NCI-H1105 treated with DMSO at 0.1 percent for 48 hours (cell line): ENCODE measurements around the gene GAREM1.
"Not testable (repeated sequence)": the region's sequence is repeated elsewhere in the genome, so short reads cannot be mapped to it uniquely, and the experiment has no call there.

Experiments
- DNase-seq: peaks from one replicate; lab custom pipeline; 2025; lab: John Stamatoyannopoulos, UW

Gene GAREM1

DNA sequence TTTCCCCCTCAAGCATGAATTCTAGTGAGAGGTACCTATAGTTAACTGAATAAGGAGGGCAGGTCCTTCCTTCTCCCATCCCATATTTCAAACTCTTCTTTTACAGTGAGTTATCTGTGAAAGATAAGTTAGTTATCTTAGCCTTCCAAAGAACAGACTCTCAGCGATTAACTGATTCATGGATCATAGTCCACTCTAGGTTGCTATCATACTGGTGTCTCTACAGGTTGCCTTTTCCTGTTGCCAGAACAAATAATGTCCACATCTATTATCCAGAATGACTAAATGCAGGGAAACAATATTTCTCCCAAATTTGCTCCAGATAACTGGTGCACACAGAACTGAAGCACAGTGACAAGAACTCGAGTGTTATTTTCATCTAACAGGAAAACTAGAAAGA, 212.5 kb downstream of the GAREM1 start:
- no peak for DNase-seq

GRCh38 chr18:32257084-32257785, 213.4 kb downstream of the GAREM1 start:
- no peak for DNase-seq

- DNase-seq: no peak
Measured at GRCh38 chr18:32255570-32255969, 215.1 kb downstream of the GAREM1 start.

DNA sequence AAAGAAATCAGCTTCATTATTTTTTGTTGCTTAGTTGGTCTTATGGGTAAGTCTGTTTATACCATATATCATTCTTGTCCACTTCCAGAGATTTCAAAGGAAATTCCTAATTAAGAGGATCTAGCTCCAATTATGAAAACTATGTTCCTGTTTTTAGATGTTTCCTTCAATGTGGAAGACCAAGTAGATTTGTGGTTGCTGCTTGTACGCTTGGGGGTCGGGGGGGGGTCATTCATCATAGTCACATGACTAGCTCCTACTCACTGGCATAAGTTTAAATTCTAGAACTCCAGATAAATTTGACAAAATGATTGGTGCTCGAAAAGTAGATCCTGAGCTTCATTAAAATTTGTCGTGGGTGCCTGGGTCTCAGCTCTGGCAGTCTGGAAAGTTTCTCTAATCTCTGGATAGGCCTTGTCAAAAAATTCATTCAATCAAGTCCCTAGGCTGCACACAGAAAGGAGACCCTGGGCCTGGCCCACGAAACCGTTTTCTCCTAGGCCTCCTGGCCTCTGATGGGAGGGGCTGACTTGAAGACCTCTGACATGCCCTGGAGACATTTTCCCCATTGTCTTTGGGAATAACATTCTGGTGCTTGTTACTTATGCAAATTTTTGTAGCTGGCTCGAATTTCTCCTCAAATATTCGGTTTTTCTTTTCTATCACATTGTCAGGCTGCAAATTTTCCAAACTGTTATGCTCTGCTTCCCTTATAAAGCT, 218.4 kb downstream of the GAREM1 start:
- no peak for DNase-seq

DNA sequence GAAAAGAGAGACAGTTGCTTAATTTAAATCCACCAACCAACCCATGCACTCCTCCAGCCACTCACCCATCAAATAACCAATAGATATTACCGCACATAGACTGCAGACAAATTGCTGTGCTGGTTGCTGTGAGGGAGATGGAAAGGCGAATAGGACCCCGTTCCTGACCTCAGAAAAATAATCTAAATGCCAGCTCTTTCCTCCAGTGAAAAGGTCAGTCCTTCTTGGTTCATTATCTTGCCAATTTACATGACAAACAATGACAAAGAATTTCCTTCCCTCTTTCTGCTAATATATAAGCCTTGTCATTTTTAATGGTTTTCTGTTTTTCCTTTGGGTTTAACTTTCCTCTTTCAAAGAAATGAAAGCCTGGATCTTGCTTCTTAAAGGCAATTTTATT, 219.2 kb downstream of the GAREM1 start:
- DNase-seq: no peak

DNA sequence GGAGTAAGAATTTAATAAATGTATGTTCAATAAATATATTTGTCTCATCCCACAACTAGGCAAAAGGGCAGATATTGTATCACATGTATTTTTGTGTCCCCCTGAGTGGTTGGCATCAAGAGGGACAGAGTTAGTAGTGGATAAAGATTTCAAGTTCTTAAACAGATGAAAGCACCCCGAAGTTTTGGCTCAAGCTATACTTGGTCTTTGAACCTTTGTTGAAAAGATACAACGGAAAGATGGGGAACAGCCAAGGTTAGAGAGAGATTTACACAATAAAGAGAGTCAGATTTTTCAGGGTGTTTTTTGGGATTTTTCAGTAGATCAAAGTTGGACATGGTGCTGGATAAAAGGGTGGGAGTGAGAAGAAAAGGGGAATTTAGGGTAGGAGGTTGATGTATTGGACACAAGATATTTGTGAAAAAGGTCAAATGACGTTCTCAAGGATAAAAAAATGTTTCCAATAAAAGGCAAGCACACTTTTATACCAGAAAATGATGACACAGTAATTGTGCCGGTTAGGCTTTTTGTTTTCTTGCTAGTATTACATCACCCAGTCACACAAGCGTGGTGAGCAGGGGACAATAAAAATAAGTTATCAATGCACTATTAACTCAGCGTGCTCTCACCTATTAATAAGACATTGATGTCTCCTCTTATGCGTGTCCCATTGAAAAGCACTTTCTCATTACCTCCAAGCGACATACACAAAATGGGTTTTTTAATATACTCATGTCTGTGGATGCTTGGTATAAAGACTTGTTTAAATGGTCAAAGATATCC, 221.3 kb downstream of the GAREM1 start:
- DNase-seq: no peak

DNA sequence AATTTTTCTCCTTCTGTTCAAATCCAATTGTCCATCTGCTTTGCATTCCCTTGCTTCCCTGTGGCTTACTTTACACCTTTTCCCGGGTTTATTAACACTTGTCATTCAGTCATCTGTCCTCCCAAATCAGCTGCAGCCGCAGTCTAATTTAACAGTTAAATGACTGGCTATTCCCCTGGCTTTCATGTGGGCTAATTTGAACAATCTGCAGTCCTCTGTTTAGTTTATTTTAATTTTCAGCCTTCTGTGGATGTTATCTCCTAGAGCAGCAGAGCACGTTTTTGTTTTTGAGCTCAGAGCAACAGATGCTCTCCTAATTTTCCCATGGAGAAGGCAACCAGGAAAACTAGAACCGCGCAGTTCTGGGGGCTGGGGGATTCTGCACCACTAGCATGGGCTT, 225.8 kb downstream of the GAREM1 start:
- DNase-seq: no peak

- DNase-seq: no peak
Measured at GRCh38 chr18:32243358-32243757, 227.3 kb downstream of the GAREM1 start.

DNA sequence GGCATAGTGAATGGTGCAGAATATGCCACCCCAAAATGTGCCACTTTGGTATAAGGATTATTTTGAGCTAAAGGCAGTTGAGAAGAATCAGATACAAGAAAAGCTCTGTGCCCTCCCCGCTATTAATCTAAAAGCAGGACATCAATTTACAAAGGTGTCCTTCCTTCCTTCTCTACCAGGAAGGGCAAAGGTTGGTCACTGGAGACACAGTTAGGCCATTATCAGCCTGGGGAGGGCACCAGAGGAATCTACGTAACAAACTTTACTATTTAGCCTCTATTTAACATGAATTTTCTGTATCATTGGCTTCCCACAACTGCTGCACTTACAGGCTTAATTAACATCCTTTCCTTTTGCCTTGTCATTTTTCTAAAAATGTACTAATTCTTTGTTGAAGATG, 228.3 kb downstream of the GAREM1 start:
- no peak for DNase-seq

DNA sequence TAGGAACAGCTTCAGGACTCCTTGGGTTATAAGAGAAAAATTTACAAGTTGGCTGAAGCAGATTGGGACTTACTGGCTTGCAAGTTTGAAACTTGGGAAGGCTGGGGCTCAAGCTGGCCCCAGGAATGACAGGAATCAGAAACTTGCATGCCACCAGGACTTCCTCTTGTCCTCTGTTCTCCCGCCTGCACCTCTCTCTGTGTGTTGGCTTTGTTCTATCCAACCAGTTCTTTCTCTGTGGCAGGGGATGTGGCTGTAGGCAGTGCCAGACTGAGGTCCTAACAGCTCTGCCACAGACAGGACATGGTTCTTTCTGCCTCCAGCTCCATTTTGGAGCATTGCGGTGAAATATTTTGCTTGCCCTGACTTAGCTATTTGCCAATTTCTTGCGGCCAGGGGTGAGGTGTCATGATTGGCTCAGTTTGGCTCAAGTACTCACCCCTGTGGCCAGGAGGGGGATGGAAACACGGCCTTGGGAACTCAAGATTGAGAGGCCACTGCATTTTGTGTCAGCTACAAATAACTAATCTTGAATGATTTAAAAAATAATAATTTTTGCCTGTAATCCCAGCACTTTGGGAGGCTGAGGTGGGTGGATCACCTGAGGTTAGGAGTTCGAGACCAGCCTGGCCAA, 231.9 kb downstream of the GAREM1 start:
- no peak for DNase-seq

DNA sequence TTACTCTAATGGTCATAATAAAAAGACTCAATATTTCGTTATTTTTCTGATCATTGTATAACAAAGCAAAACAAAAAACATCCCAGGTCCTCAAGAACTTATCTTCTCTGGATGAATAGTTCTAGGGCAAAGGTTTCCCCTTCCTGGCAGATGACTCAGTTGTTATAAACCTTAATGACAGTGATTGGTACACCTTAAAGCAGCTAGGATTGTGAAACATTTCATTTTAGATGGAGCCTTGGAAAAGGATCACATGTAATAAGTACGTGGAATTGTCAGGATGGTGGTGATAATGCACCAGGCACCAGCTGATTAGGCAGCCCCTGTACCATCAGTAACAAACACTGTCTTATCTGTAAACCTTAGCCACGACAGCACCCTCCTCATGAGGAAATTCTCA, 233.6 kb downstream of the GAREM1 start:
- DNase-seq: no peak

- not testable (repeated sequence) for DNase-seq
Measured at GRCh38 chr18:32233348-32233747, 237.3 kb downstream of the GAREM1 start.

- DNase-seq: no peak
Measured at GRCh38 chr18:32219431-32220018, 251.2 kb downstream of the GAREM1 start.

GRCh38 chr18:32216390-32216789, 254.3 kb downstream of the GAREM1 start:
- no peak for DNase-seq

DNA sequence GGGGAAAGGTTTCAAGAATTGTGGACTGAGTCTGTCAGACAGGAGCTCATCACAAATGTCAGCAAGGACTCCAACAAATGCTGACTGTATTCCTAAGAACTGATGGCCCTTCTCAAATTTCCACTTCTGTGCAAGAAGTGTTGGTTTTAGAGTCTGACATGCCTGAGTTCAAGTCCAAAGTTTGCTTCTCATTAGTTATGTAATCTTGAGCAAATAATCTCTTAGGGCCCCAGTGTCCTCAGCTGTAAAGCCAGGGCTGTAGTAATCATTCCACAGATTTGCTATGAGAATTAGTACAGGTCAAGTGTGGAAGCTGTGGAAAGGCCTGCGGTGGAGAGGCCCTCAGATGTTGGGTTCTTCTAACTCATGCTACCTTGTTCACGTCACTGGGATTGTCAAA, 257.0 kb downstream of the GAREM1 start:
- no peak for DNase-seq
